B cell (primary cell): Measurements from ENCODE around the gene RABGAP1L. TPM values are rescaled to one million over a fixed set of nuclear protein-coding genes. Genes with fewer than 3 reads are reported as not detected.

Source experiments
- ATAC-seq: fragments of 200-7000 bp; cut with Tn5 transposase; one replicate; pipeline ENCODE4 v1.10.0; 2021; ENCODE audit warnings: low read depth, mild to moderate bottlenecking, moderate number of reproducible peaks, moderate library complexity
- CTCF ChIA-PET: fragments of 350-600 bp; sonication (Branson Sonifier 250); formaldehyde crosslinking; loops from one replicate; lab custom pipeline; 2021; ENCODE audit warnings: antibody characterized with exemption, inconsistent platforms; lab: Charles Lee
- POLR2A ChIA-PET: fragments of 350-600 bp; sonication (Branson Sonifier 250); formaldehyde crosslinking; loops from one replicate; lab custom pipeline; 2021; ENCODE audit warnings: antibody characterized with exemption; lab: Charles Lee
- DNase-seq: peaks from one replicate; pipeline ENCODE4 v3.0.0; 2013
- H2AFZ ChIP-seq: 2 replicates; pipeline ENCODE4 v1.6.1; 2012; ENCODE audit warnings: mild to moderate bottlenecking, low read depth, low read length; ENCODE audit not compliant: insufficient read depth, poor library complexity, severe bottlenecking
- H3K27ac ChIP-seq, 2 donors: 1 replicate in 1 of 2; 2 replicates in 1 of 2; pipeline ENCODE4 v1.5.1; 2012 to 2013; ENCODE audit warnings: low read length in 2 of 2, mild to moderate bottlenecking in 2 of 2, moderate library complexity in 1 of 2
- H3K27me3 ChIP-seq, 4 experiments: fragments of 200-600 bp in 1 of 4; sonication (generic) in 1 of 4; replicated peaks in 1 of 4; 1 replicate in 2 of 4; 2 replicates in 2 of 4; pipeline versions ENCODE4 v1.6.1 to v1.7.0; 2013 to 2016; ENCODE audit warnings: low read length in 3 of 4, mild to moderate bottlenecking in 2 of 4, mixed read lengths in 1 of 4, moderate library complexity in 1 of 4; ENCODE audit not compliant: insufficient read depth in 4 of 4, control insufficient read depth in 3 of 4; ENCODE audit errors: control extremely low read depth in 1 of 4
- H3K36me3 ChIP-seq, 2 experiments: replicated peaks in 1 of 2; 1 replicate in 1 of 2; 2 replicates in 1 of 2; pipeline versions ENCODE4 v1.6.1 to v1.7.1; 2013; ENCODE audit warnings: low read length in 1 of 2; ENCODE audit not compliant: insufficient read depth in 2 of 2, control insufficient read depth in 1 of 2; ENCODE audit errors: control extremely low read depth in 1 of 2, extremely low read depth in 1 of 2
- H3K4me1 ChIP-seq, 2 donors: fragments of 200-600 bp in 1 of 2; sonication (generic) in 1 of 2; 1 replicate in 1 of 2; 2 replicates in 1 of 2; pipeline versions ENCODE4 v1.5.1 to v1.6.1; 2013 to 2017; ENCODE audit warnings: low read length in 2 of 2; ENCODE audit not compliant: control insufficient read depth in 2 of 2, insufficient read depth in 2 of 2
- H3K4me2 ChIP-seq: replicated peaks from 2 replicates; pipeline ENCODE3; 2012; ENCODE audit warnings: mild to moderate bottlenecking, low read depth, low read length; ENCODE audit not compliant: poor library complexity, severe bottlenecking
- H3K4me3 ChIP-seq, 5 experiments: fragments of 200-600 bp in 1 of 5; sonication (generic) in 1 of 5; 1 replicate in 3 of 5; 2 replicates in 2 of 5; pipeline versions ENCODE4 v1.5.1 to v1.7.0; 2011 to 2016; ENCODE audit warnings: low read length in 4 of 5, mild to moderate bottlenecking in 4 of 5, low read depth in 2 of 5, control low read depth in 1 of 5, moderate library complexity in 1 of 5; ENCODE audit not compliant: insufficient read depth in 1 of 5; ENCODE audit errors: control extremely low read depth in 1 of 5, extremely low read depth in 1 of 5
- H3K79me2 ChIP-seq: fragments of 200-600 bp; sonication (generic); one replicate; pipeline ENCODE4 v1.6.0; 2016; ENCODE audit warnings: low read length; ENCODE audit not compliant: control insufficient read depth, insufficient read depth
- H3K9ac ChIP-seq: fragments of 200-600 bp; sonication (generic); 2 replicates; pipeline ENCODE4 v1.6.1; 2017; ENCODE audit warnings: mild to moderate bottlenecking, low read length, moderate library complexity
- H3K9me3 ChIP-seq, 3 donors: one replicate each; pipeline versions ENCODE4 v1.6.1 to v1.7.1; 2013; ENCODE audit warnings: low read length in 2 of 3; ENCODE audit not compliant: control insufficient read depth in 2 of 3, insufficient read depth in 1 of 3; ENCODE audit errors: control extremely low read depth in 1 of 3
- H4K20me1 ChIP-seq: 2 replicates; pipeline ENCODE4 v1.6.0; 2012; ENCODE audit warnings: mild to moderate bottlenecking, low read length; ENCODE audit not compliant: insufficient read depth, control insufficient read depth, poor library complexity, severe bottlenecking
- H3K27ac Mint-ChIP-seq: one replicate; pipeline ENCODE4 v1.8.0; 2021; ENCODE audit warnings: mixed read lengths
- H3K27me3 Mint-ChIP-seq: one replicate; pipeline ENCODE4 v1.8.0; 2021; ENCODE audit warnings: mixed read lengths
- H3K4me1 Mint-ChIP-seq: one replicate; pipeline ENCODE4 v1.8.0; 2021; ENCODE audit warnings: mixed read lengths
- H3K4me3 Mint-ChIP-seq: one replicate; pipeline ENCODE4 v1.8.0; 2021; ENCODE audit warnings: mixed read lengths
- H3K9me3 Mint-ChIP-seq: one replicate; pipeline ENCODE4 v1.8.0; 2022; ENCODE audit warnings: mixed read lengths; ENCODE audit not compliant: insufficient read depth
- CTCF ChIP-seq: fragments of 200-600 bp; IDR thresholded peaks from one replicate; pipeline ENCODE4 v1.8.0; 2022; ENCODE audit warnings: antibody characterized with exemption, mild to moderate bottlenecking
- EZH2 ChIP-seq: IDR thresholded peaks from 2 replicates; pipeline ENCODE4 v1.6.1; 2012; ENCODE audit warnings: borderline replicate concordance, low read depth, mild to moderate bottlenecking, moderate library complexity, low read length; ENCODE audit not compliant: insufficient read depth, poor library complexity, severe bottlenecking
- WGBS: methylation state at CpG from one replicate; pipeline ENCODE4 v1.1.5; 2013; ENCODE audit warnings: missing lambda C conversion rate; ENCODE audit not compliant: insufficient coverage; 5-methylcytosine and 5-hydroxymethylcytosine counted together
- intact Hi-C: fragments of 100-400 bp; cut with micrococcal nuclease; formaldehyde crosslinking; loops from one replicate; pipeline ENCODE4 v1.10.0; 2022
- polyA plus RNA-seq: library from polyadenylated mRNA; depleted of rRNA; stranded (reverse); fragments of >200 nt; gene quantifications from 2 replicates; pipeline ENCODE4 v1.2.3, GENCODE V29; 2012
- total RNA-seq, 2 donors: library from RNA; stranded (reverse); fragments of 120-200 nt in 1 of 2; gene quantifications; 1 replicate in 1 of 2; 2 replicates in 1 of 2; pipeline versions ENCODE4 v1.2.3 to v1.2.4, GENCODE V29; 2013 to 2022

Gene RABGAP1L
- total and polyA plus RNA-seq, 2 donors (not counting 1 experiment from before 2014, with no cell fraction given): 34.9 to 159 TPM

GRCh38 chr1:174198202-174198601 lies 38.9 kb downstream of the RABGAP1L start:
- no peak overlapping the region for H3K27ac ChIP-seq
- no peaks in the 10 kb centered on the region for H3K9me3 ChIP-seq
- intact Hi-C loops: no loop called here
- POLR2A ChIA-PET: no interaction called here
- H3K27me3 ChIP-seq: no peaks in the 10 kb centered on the region
- H3K4me3 ChIP-seq: no peak overlapping the region
- H3K79me2 ChIP-seq: peaks cover 70% of the 10 kb centered on the region
- no peaks in the 10 kb centered on the region for H3K4me1 ChIP-seq
- H3K4me3 Mint-ChIP-seq: no peak overlapping the region
- peaks cover 29% of the 10 kb centered on the region for H3K4me1 Mint-ChIP-seq
- no peak overlapping the region for H3K9ac ChIP-seq
- H3K27ac Mint-ChIP-seq: no peak overlapping the region
- no peak overlapping the region for H3K4me2 ChIP-seq
- H3K27me3 Mint-ChIP-seq: no peaks in the 10 kb centered on the region
- DNase-seq (no peak), ATAC-seq (no peak)
- CTCF ChIA-PET: interaction anchor here (0.6 kb wide), 1 partner anchor 1478 kb away, joined by 3 read pairs; no protein-coding TSS in a partner anchor
- no peak for TF ChIP-seq EZH2
- no peak for TF ChIP-seq CTCF
- H2AFZ ChIP-seq: no peak overlapping the region
- peaks cover 0 to 8% of the 10 kb centered on the region in 2 experiments for H3K36me3 ChIP-seq
- H3K9me3 Mint-ChIP-seq: no peaks in the 10 kb centered on the region
- H4K20me1 ChIP-seq: no peaks in the 10 kb centered on the region

- no peak overlapping the region for H3K27ac Mint-ChIP-seq
- peaks cover 41% of the 10 kb centered on the region for H3K4me1 Mint-ChIP-seq
- H2AFZ ChIP-seq: no peak overlapping the region
- no peak overlapping the region for H3K4me3 ChIP-seq
- intact Hi-C loops: no loop called here
- TF ChIP-seq CTCF: no peak
- no peak for TF ChIP-seq EZH2
- H3K79me2 ChIP-seq: peaks cover 75% of the 10 kb centered on the region
- H3K4me1 ChIP-seq: peaks cover 12% of the 10 kb centered on the region in 2 donors
- WGBS: no CpG with 5 or more reads among the region's 4 CpGs
- peaks cover 1% of the 10 kb centered on the region for H4K20me1 ChIP-seq
- ATAC-seq (no peak), DNase-seq (no peak)
- H3K27ac ChIP-seq: no peak overlapping the region
- H3K36me3 ChIP-seq: peaks cover 0 to 8% of the 10 kb centered on the region in 2 experiments
- H3K4me2 ChIP-seq: no peak overlapping the region
- no peak overlapping the region for H3K4me3 Mint-ChIP-seq
- H3K27me3 Mint-ChIP-seq: no peaks in the 10 kb centered on the region
- H3K27me3 ChIP-seq: no peaks in the 10 kb centered on the region
- CTCF ChIA-PET: interaction anchor here (1.4 kb wide), 1 partner anchor 17 kb away, joined by 6 read pairs; no protein-coding TSS in a partner anchor
- H3K9me3 Mint-ChIP-seq: peaks cover 2% of the 10 kb centered on the region
- POLR2A ChIA-PET: no interaction called here
- H3K9me3 ChIP-seq: no peaks in the 10 kb centered on the region
- no peak overlapping the region for H3K9ac ChIP-seq
Measured at GRCh38 chr1:174200746-174201145, 41.4 kb downstream of the RABGAP1L start.
